ENCODE measurements around the gene ARHGAP10.

- TF ChIP-seq, protein P1, sequence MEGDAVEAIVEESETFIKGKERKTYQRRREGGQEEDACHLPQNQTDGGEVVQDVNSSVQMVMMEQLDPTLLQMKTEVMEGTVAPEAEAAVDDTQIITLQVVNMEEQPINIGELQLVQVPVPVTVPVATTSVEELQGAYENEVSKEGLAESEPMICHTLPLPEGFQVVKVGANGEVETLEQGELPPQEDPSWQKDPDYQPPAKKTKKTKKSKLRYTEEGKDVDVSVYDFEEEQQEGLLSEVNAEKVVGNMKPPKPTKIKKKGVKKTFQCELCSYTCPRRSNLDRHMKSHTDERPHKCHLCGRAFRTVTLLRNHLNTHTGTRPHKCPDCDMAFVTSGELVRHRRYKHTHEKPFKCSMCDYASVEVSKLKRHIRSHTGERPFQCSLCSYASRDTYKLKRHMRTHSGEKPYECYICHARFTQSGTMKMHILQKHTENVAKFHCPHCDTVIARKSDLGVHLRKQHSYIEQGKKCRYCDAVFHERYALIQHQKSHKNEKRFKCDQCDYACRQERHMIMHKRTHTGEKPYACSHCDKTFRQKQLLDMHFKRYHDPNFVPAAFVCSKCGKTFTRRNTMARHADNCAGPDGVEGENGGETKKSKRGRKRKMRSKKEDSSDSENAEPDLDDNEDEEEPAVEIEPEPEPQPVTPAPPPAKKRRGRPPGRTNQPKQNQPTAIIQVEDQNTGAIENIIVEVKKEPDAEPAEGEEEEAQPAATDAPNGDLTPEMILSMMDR (IDR thresholded peaks at IDR 0.05) = no peak
- TF ChIP-seq POLR2A (IDR thresholded peaks at IDR 0.05) (no peak), POLR2AphosphoS5 (IDR thresholded peaks at IDR 0.05) (no peak)
Observed at GRCh38 chr4:147933779-147934178, 201.9 kb downstream of the ARHGAP10 start.

All from prostate gland (tissue), 2 donors.